ENCODE results near the gene CKAP2L.
"Not testable (repeated sequence)": the region's sequence is repeated elsewhere in the genome, so short reads cannot be mapped to it uniquely, and the experiment has no call there.

CKAP2L gene

GRCh38 chr2:112709703-112710102 lies 54.7 kb downstream of the CKAP2L start:
- no peak overlapping the region for H3K4me3 ChIP-seq (ENCODE audit: control insufficient read depth, low read depth, low read length)
- no peak for TF ChIP-seq CTCF (IDR thresholded peaks at IDR 0.05; ENCODE audit: control insufficient read depth, insufficient read depth, low read depth, low read length, missing control alignments)
- DNase-seq (ENCODE audit: low read depth) = no peak

- no peak for DNase-seq (ENCODE audit: low read depth)
- no peak for TF ChIP-seq CTCF (IDR thresholded peaks at IDR 0.05; ENCODE audit: control insufficient read depth, insufficient read depth, low read depth, low read length, missing control alignments)
Measured at GRCh38 chr2:112708968-112709367, 55.4 kb downstream of the CKAP2L start.

GRCh38 chr2:112706947-112707346 lies 57.5 kb downstream of the CKAP2L start:
- DNase-seq (ENCODE audit: low read depth); H3K4me3 ChIP-seq (ENCODE audit: control insufficient read depth, low read depth, low read length): not testable (repeated sequence)

More at GRCh38 chr2:112708968-112709367, 55.4 kb downstream of the CKAP2L start:
- no peak overlapping the region for H3K4me3 ChIP-seq (ENCODE audit: control insufficient read depth, low read depth, low read length)

GRCh38 chr2:112706170-112706664 lies 58.2 kb downstream of the CKAP2L start:
- TF ChIP-seq CTCF (IDR thresholded peaks at IDR 0.05; ENCODE audit: control insufficient read depth, insufficient read depth, low read depth, low read length, missing control alignments) = no peak
- no peak overlapping the region for H3K4me3 ChIP-seq (ENCODE audit: control insufficient read depth, low read depth, low read length)
- DNase-seq (ENCODE audit: low read depth) = no peak

- no peak for TF ChIP-seq CTCF (IDR thresholded peaks at IDR 0.05; ENCODE audit: control insufficient read depth, insufficient read depth, low read depth, low read length, missing control alignments)
- H3K4me3 ChIP-seq (ENCODE audit: control insufficient read depth, low read depth, low read length) = no peak overlapping the region
- no peak for DNase-seq (ENCODE audit: low read depth)
Measured at GRCh38 chr2:112705575-112705974, 58.8 kb downstream of the CKAP2L start.

- no peak overlapping the region for H3K4me3 ChIP-seq (ENCODE audit: control insufficient read depth, low read depth, low read length)
- no peak for TF ChIP-seq CTCF (IDR thresholded peaks at IDR 0.05; ENCODE audit: control insufficient read depth, insufficient read depth, low read depth, low read length, missing control alignments)
- no peak for DNase-seq (ENCODE audit: low read depth)
Measured at GRCh38 chr2:112703684-112704083, 60.7 kb downstream of the CKAP2L start.

GRCh38 chr2:112701052-112701451 lies 63.4 kb downstream of the CKAP2L start:
- DNase-seq (ENCODE audit: low read depth) = no peak
- no peak for TF ChIP-seq CTCF (IDR thresholded peaks at IDR 0.05; ENCODE audit: control insufficient read depth, insufficient read depth, low read depth, low read length, missing control alignments)
- no peak overlapping the region for H3K4me3 ChIP-seq (ENCODE audit: control insufficient read depth, low read depth, low read length)

All from AG09309 (cell line).